Body of pancreas (tissue), 4 donors: ENCODE results near the gene ZNF341. TPM values are rescaled to one million over a fixed set of nuclear protein-coding genes. Genes with fewer than 3 reads are reported as not detected.
"Not testable (repeated sequence)": the region's sequence is repeated elsewhere in the genome, so short reads cannot be mapped to it uniquely, and the experiment has no call there.

ENCODE experiments used
- ATAC-seq: fragments of 150-250 bp; one replicate; pipeline ENCODE4 v1.9.1; 2016
- DNase-seq, 4 donors: peaks; one replicate each; pipeline ENCODE4 v3.0.0-alpha.2; 2019
- H3K27ac ChIP-seq, 4 donors: fragments of 200-600 bp; sonication (generic); 1 replicate in 3 of 4; 2 replicates in 1 of 4; pipeline versions ENCODE4 v1.5.1 to v1.6.1; 2016 to 2019; ENCODE audit warnings: mild to moderate bottlenecking in 1 of 4, mixed read lengths in 1 of 4, moderate library complexity in 1 of 4
- H3K27me3 ChIP-seq, 2 donors: fragments of 200-600 bp; sonication (generic); one replicate each; pipeline ENCODE4 v1.6.0; 2016; ENCODE audit warnings: mild to moderate bottlenecking in 1 of 2
- H3K36me3 ChIP-seq, 2 donors: fragments of 200-600 bp; sonication (generic); replicated peaks in 1 of 2; 2 replicates each; pipeline ENCODE4 v1.5.1; 2016; ENCODE audit warnings: low read depth in 2 of 2; ENCODE audit not compliant: insufficient read depth in 1 of 2
- H3K4me1 ChIP-seq: fragments of 200-600 bp; sonication (generic); one replicate; pipeline ENCODE4 v1.6.0; 2016
- H3K4me3 ChIP-seq, 2 donors: fragments of 200-600 bp; sonication (generic); 1 replicate in 1 of 2; 2 replicates in 1 of 2; pipeline ENCODE4 v1.5.1; 2016 to 2019
- H3K9me3 ChIP-seq, 3 donors: fragments of 200-600 bp; sonication (generic); 1 replicate in 2 of 3; 2 replicates in 1 of 3; pipeline ENCODE4 v1.5.1; 2016
- POLR2A ChIP-seq, 3 donors: fragments of 450-650 bp; IDR thresholded peaks; one replicate each; pipeline ENCODE4 v1.6.1; 2016; ENCODE audit warnings: antibody characterized with exemption in 3 of 3, mild to moderate bottlenecking in 2 of 3
- WGBS, 2 donors: methylation state at CpG; one replicate each; pipeline ENCODE4 v1.1.5; 2017; 5-methylcytosine and 5-hydroxymethylcytosine counted together
- intact Hi-C: fragments of 100-400 bp; cut with DNase I; formaldehyde crosslinking; loops from one replicate; pipeline ENCODE4 v1.15.1; 2023
- total RNA-seq, 2 donors: library from RNA; depleted of rRNA; stranded (reverse); fragments of >200 nt; gene quantifications; one replicate each; pipeline ENCODE4 v1.1.0, GENCODE V29; 2016
- TF ChIP-seq, protein P1 (sequence below), 7 experiments: fragments of 450-650 bp in 4 of 7; fragments of 200-600 bp in 3 of 7; sonication (generic) in 3 of 7; IDR thresholded peaks; one replicate each; pipeline ENCODE4 v1.5.1; 2016 to 2019; ENCODE audit warnings: antibody characterized with exemption in 7 of 7

The ZNF341 gene
- total RNA-seq, 2 donors from 2014 or later: 0.33 to 0.78 TPM

DNA sequence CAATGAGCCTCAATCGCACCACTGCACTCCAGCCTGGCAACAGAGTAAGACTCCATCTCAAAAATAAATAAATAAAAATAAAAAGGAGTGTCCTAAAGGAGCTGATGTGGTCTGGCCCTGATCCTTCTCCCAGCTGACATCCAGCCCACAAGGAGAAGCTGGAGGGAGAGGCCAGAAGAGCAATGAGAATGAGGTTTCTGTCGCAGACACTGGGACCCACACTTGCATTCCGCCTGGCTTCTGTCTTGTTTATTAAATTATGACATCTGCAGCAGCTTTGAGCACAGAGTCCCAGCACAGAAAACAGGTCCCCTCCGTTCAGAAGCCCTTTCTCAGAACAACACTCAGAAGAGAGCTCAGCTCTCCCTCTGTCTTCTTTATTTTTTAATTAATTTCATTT lies 35.3 kb upstream of the ZNF341 start:
- no peaks in the 10 kb centered on the region for H3K27me3 ChIP-seq
- DNase-seq (no peak), ATAC-seq (no peak)
- H3K4me1 ChIP-seq: no peaks in the 10 kb centered on the region
- no peaks in the 10 kb centered on the region for H3K36me3 ChIP-seq
- H3K4me3 ChIP-seq: no peak overlapping the region
- WGBS, 2 donors: 76 to 85% methylated on average over 4 of the region's 4 CpGs
- no peaks in the 10 kb centered on the region for H3K9me3 ChIP-seq
- TF ChIP-seq, protein P1, sequence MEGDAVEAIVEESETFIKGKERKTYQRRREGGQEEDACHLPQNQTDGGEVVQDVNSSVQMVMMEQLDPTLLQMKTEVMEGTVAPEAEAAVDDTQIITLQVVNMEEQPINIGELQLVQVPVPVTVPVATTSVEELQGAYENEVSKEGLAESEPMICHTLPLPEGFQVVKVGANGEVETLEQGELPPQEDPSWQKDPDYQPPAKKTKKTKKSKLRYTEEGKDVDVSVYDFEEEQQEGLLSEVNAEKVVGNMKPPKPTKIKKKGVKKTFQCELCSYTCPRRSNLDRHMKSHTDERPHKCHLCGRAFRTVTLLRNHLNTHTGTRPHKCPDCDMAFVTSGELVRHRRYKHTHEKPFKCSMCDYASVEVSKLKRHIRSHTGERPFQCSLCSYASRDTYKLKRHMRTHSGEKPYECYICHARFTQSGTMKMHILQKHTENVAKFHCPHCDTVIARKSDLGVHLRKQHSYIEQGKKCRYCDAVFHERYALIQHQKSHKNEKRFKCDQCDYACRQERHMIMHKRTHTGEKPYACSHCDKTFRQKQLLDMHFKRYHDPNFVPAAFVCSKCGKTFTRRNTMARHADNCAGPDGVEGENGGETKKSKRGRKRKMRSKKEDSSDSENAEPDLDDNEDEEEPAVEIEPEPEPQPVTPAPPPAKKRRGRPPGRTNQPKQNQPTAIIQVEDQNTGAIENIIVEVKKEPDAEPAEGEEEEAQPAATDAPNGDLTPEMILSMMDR (IDR thresholded peaks at IDR 0.05): no peak
- no peak for TF ChIP-seq POLR2A (IDR thresholded peaks at IDR 0.05)
- H3K27ac ChIP-seq: no peak overlapping the region
- intact Hi-C loops: no loop called here

DNA sequence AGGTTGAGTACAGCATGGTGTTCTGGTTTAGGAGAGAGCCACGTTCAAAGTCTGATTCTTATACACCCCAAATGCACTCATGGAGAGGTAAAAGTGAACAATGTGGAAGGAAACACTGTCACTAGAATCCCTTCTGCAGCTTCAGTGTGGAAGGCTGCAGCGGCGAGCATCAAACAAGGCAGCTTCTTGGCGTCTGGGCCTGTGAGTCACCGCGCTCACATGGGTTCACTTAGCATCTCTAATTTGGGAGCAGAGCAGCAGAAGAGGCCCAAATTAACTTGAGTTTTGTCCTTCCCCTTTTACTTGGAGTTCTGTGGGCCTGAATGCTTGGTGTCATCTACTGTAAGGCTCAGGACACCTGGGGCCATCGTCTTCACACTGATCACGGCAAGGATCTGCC lies 34.7 kb upstream of the ZNF341 start:
- WGBS, 2 donors: 66 to 84% methylated on average over 8 of the region's 8 CpGs
- H3K4me3 ChIP-seq: no peak overlapping the region
- ATAC-seq (peak; percentile 27), DNase-seq (peak in 1 of 4 donors; percentile 27)
- H3K36me3 ChIP-seq: no peaks in the 10 kb centered on the region
- H3K9me3 ChIP-seq: no peaks in the 10 kb centered on the region
- intact Hi-C loops: no loop called here
- H3K27ac ChIP-seq: no peak overlapping the region
- no peaks in the 10 kb centered on the region for H3K27me3 ChIP-seq
- no peaks in the 10 kb centered on the region for H3K4me1 ChIP-seq
- TF ChIP-seq, protein P1 (IDR thresholded peaks at IDR 0.05): no peak
- TF ChIP-seq POLR2A (IDR thresholded peaks at IDR 0.05): no peak

DNA sequence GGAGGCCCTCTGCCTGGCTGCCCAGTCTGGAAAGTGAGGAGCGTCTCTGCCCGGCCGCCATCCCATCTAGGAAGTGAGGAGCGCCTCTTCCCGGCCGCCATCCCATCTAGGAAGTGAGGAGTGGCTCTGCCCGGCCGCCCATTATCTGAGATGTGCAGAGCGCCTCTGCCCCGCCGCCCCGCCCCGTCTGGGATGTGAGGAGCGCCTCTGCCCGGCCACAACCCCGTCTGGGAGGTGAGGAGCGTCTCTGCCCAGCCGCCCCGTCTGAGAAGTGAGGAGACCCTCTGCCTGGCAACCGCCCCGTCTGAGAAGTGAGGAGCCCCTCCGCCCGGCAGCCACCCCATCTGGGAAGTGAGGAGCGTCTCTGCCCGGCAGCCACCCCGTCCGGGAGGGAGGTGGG lies 32.8 kb upstream of the ZNF341 start:
- H3K4me3 ChIP-seq, H3K4me1 ChIP-seq, DNase-seq, H3K36me3 ChIP-seq, H3K27ac ChIP-seq, intact Hi-C loops, H3K27me3 ChIP-seq, H3K9me3 ChIP-seq, ATAC-seq: not testable (repeated sequence)
- 94 to 100% methylated on average over 9 to 12 of the region's 27 CpGs for WGBS, 2 donors

DNA sequence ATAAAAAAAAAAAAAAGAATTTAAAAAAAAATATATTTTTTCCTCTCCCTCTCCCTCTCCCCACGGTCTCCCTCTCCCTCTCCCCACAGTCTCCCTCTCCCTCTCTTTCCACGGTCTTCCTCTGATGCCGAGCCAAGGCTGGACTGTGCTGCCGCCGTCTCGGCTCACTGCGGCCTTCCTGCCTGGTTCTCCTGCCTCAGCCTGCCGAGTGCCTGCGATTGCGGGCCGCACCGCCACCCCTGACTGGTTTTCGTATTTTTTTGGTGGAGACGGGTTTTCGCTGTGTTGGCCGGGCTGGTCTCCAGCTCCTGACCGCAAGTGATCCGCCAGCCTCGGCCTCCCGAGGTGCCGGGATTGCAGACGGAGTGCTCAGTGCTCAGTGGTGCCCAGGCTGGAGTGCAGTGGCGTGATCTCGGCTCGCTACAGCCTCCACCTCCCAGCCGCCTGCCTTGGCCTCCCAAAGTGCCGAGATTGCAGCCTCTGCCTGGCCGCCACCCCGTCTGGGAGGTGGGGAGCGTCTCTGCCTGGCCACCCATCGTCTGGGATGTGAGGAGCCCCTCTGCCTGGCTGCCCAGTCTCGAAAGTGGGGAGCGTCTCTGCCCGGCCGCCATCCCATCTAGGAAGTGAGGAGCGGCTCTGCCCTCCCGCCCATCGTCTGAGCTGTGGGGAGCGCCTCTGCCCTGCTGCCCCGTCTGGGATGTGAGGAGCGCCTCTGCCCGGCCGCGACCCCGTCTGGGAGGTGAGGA lies 30.9 kb upstream of the ZNF341 start:
- H3K4me3 ChIP-seq, H3K9me3 ChIP-seq, DNase-seq, intact Hi-C loops, H3K36me3 ChIP-seq, ATAC-seq, H3K4me1 ChIP-seq, H3K27ac ChIP-seq, H3K27me3 ChIP-seq: not testable (repeated sequence)
- 96 to 97% methylated on average over 32 to 44 of the region's 45 CpGs for WGBS, 2 donors

DNA sequence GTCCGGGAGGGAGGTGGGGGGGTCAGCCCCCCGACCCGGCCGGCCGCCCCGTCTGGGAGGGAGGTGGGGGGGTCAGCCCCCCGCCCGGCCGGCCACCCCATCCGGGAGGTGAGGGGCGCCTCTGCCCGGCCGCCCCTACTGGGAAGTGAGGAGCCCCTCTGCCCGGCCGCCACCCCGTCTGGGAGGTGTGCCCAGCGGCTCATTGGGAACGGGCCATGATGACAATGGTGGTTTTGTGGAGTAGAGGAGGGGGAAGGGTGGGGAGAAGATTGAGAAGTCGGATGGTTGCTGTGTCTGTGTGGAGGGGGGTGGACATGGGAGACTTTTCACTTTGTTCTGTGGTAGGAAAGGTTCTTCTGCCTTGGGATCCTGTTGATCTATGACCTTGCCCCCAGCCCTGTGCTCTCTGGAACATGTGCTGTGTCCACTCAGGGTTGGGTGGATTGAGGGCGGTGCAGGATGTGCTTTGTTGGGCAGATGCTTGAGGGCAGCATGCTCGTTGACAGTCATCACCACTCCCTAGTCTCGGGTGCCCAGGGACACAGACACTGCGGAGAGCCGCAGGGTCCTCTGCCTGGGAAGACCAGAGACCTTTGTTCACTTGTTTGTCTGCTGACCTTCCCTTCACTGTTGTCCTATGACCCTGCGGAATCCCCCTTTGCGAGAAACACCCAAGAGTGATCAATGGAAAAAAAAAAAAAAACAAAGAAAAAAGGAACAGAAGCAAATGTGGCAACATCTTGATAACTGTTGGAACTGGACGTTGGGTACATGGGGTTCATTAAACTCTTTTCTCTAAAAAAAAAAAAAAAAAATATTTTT lies 30.0 kb upstream of the ZNF341 start:
- intact Hi-C loops: no loop called here
- Histone ChIP-seq H3K4me1 (no peaks in the 10 kb centered on the region), H3K27ac (no peak overlapping the region), H3K36me3 (no peaks in the 10 kb centered on the region), H3K27me3 (no peaks in the 10 kb centered on the region), H3K9me3 (no peaks in the 10 kb centered on the region), H3K4me3 (no peak overlapping the region)
- no peak for ATAC-seq
- TF ChIP-seq, protein P1 (IDR thresholded peaks at IDR 0.05): no peak
- no peak for TF ChIP-seq POLR2A (IDR thresholded peaks at IDR 0.05)
- WGBS, 2 donors: 87 to 92% methylated on average over 8 to 11 of the region's 27 CpGs
- DNase-seq: no peak
